Keratinocyte (primary cell): ENCODE data around the gene TRA2A. TPM values are rescaled to one million over a fixed set of nuclear protein-coding genes. Genes with fewer than 3 reads are reported as not detected.

Experiments used
- DNase-seq: peaks from one replicate; pipeline ENCODE4 v3.0.0-alpha.2; 2011; ENCODE audit warnings: low read depth, missing footprints, low spot score
- FAIRE-seq: peaks from 2 replicates; lab custom pipeline; 2011; peaks lifted over from hg19 to GRCh38; lab: Jason Lieb, UNC
- H2AFZ ChIP-seq: 2 replicates; pipeline ENCODE4 v1.6.0; 2012; ENCODE audit warnings: low read length, control low read depth, inconsistent platforms; ENCODE audit not compliant: control insufficient read depth
- H3K27ac ChIP-seq: 2 replicates; pipeline ENCODE4 v1.5.1; 2011; ENCODE audit warnings: low read length; ENCODE audit not compliant: control insufficient read depth, insufficient read depth
- H3K27me3 ChIP-seq: 3 replicates; pipeline ENCODE4 v1.6.0; 2011; ENCODE audit warnings: low read length; ENCODE audit not compliant: control insufficient read depth, insufficient read depth; ENCODE audit errors: extremely low read depth
- H3K36me3 ChIP-seq, 2 experiments: 2 replicates in 1 of 2; 3 replicates in 1 of 2; pipeline ENCODE4 v1.5.1; 2011; ENCODE audit warnings: low read length in 2 of 2, mild to moderate bottlenecking in 1 of 2; ENCODE audit not compliant: control insufficient read depth in 2 of 2, insufficient read depth in 2 of 2; ENCODE audit errors: extremely low read depth in 1 of 2
- H3K4me1 ChIP-seq: 3 replicates; pipeline ENCODE4 v1.5.1; 2011; ENCODE audit warnings: low read length; ENCODE audit not compliant: control insufficient read depth, insufficient read depth; ENCODE audit errors: extremely low read depth
- H3K4me2 ChIP-seq: 3 replicates; pipeline ENCODE4 v1.6.0; 2011; ENCODE audit warnings: low read depth, low read length; ENCODE audit not compliant: control insufficient read depth, insufficient read depth; ENCODE audit errors: extremely low read depth
- H3K4me3 ChIP-seq, 3 experiments: fragments of 200-600 bp in 1 of 3; sonication (generic) in 1 of 3; 2 replicates in 2 of 3; 3 replicates in 1 of 3; pipeline ENCODE4 v1.5.1; 2011 to 2016; ENCODE audit warnings: low read length in 3 of 3, mild to moderate bottlenecking in 3 of 3, control low read depth in 2 of 3, inconsistent platforms in 1 of 3, low read depth in 1 of 3, mixed read lengths in 1 of 3, mixed run types in 1 of 3, moderate library complexity in 1 of 3; ENCODE audit not compliant: control insufficient read depth in 2 of 3, insufficient read depth in 2 of 3; ENCODE audit errors: extremely low read depth in 1 of 3
- H3K79me2 ChIP-seq: 2 replicates; pipeline ENCODE4 v1.6.0; 2012; ENCODE audit warnings: low read length; ENCODE audit not compliant: control insufficient read depth, insufficient read depth
- H3K9ac ChIP-seq: 3 replicates; pipeline ENCODE4 v1.6.0; 2011; ENCODE audit warnings: low read length; ENCODE audit not compliant: control insufficient read depth, insufficient read depth; ENCODE audit errors: extremely low read depth
- H3K9me1 ChIP-seq: 3 replicates; pipeline ENCODE4 v1.6.0; 2011; ENCODE audit warnings: low read length; ENCODE audit not compliant: control insufficient read depth, insufficient read depth; ENCODE audit errors: extremely low read depth
- H3K9me3 ChIP-seq: 2 replicates; pipeline ENCODE4 v1.5.1; 2012; ENCODE audit warnings: low read depth, low read length; ENCODE audit not compliant: control insufficient read depth
- H4K20me1 ChIP-seq: 3 replicates; pipeline ENCODE4 v1.6.0; 2011; ENCODE audit warnings: low read length; ENCODE audit not compliant: control insufficient read depth, insufficient read depth; ENCODE audit errors: extremely low read depth
- CTCF ChIP-seq, 3 experiments: IDR thresholded peaks in 1 of 3; conservative IDR thresholded peaks in 1 of 3; optimal IDR thresholded peaks in 1 of 3; 2 replicates in 2 of 3; 3 replicates in 1 of 3; pipeline versions ENCODE3 to v1.5.1; 2011; ENCODE audit warnings: low read length in 3 of 3, mild to moderate bottlenecking in 3 of 3, moderate library complexity in 2 of 3, control low read depth in 1 of 3, inconsistent platforms in 1 of 3; ENCODE audit not compliant: insufficient read depth in 2 of 3; ENCODE audit errors: extremely low read depth in 1 of 3
- EZH2 ChIP-seq: IDR thresholded peaks from one replicate; pipeline ENCODE4 v1.6.1; 2012; ENCODE audit warnings: inconsistent platforms, mild to moderate bottlenecking, low read length, moderate library complexity
- dilution Hi-C: fragments of 300-500 bp; cut with MboI; formaldehyde crosslinking; loops from one replicate; pipeline ENCODE4 v1.7.0; 2020; ENCODE audit warnings: low sequenced_read_pairs; ENCODE audit not compliant: extremely low pct_ligation_motif_present
- polyA plus RNA-seq, 5 experiments: library from polyadenylated mRNA; depleted of rRNA in 3 of 5; stranded (reverse) in 3 of 5; stranded (forward) in 1 of 5; unstranded in 1 of 5; fragments of >200 nt; gene quantifications; 1 replicate in 1 of 5; 2 replicates in 3 of 5; 3 replicates in 1 of 5; pipeline versions ENCODE4 v1.2.1 to v1.2.3, GENCODE V29; 2011 to 2012; ENCODE audit warnings: missing spikeins in 2 of 5, low read depth in 1 of 5, low replicate concordance in 1 of 5

Gene TRA2A
- polyA plus RNA-seq, 1 donor (not counting 4 experiments of a cell fraction or from before 2014, with no cell fraction given), result 92.6 TPM

GRCh38 chr7:23469150-23469960, 62.4 kb downstream of the TRA2A start:
- no peaks in the 10 kb centered on the region for H3K36me3 ChIP-seq
- H3K79me2 ChIP-seq, result peaks cover 31% of the 10 kb centered on the region
- H3K4me1 ChIP-seq, result peaks cover 18% of the 10 kb centered on the region
- H3K27me3 ChIP-seq, result peaks cover 58% of the 10 kb centered on the region
- H4K20me1 ChIP-seq, result no peaks in the 10 kb centered on the region
- TF ChIP-seq CTCF (optimal IDR thresholded peaks at IDR 0.05 in 1 of 3, IDR thresholded peaks at IDR 0.05 in 1 of 3, conservative IDR thresholded peaks at IDR 0.05 in 1 of 3; ENCODE audit: extremely low read depth in 1 of 3, insufficient read depth in 2 of 3, low read length in 3 of 3) (no peak), EZH2 (peak; percentile 52)
- H2AFZ ChIP-seq, result peak overlapping the region; percentile 72
- no peaks in the 10 kb centered on the region for H3K9me3 ChIP-seq
- DNase-seq (no peak), FAIRE-seq (no peak)
- peak overlapping the region; percentile 81 for H3K9ac ChIP-seq
- peak overlapping the region; percentile 76 for H3K4me2 ChIP-seq
- peak overlapping the region; percentile 60 to 86 (median 66) for H3K4me3 ChIP-seq
- H3K9me1 ChIP-seq, result no peaks in the 10 kb centered on the region
- dilution Hi-C loops, result no loop called here
- H3K27ac ChIP-seq, result peak overlapping the region; percentile 67

DNA sequence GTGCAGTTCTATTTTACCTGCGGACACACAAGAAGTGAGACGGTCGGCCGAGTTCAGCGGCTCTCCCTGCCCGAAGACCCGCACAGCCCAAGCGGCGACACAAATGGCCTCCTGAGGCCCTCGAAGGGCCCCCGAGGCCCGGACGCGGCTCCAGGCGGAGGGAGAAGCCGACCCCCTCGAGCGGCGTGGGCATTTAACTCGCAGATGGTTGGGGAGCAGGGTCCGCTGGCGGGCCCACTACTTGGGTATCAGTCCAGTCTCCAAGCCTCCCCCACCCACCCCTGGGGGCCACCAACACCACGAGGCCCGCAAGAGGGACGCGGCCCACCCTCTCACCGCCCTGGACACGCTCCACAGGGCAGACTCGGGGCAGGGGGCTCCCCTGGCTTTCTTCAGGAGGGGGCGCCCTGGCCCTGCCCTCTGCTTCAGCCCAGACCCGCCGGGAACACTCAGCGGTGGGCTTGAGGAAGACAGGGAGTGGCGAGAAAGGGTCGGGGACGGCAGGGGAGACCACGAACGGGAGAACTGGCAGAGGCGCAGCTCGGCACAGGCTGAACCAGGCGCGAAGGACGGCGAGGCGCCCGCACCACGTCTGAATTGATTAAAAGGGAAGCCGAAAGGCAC, 63.1 kb downstream of the TRA2A start:
- peak overlapping the region; percentile 36 for H2AFZ ChIP-seq

More for the DNA sequence above, 63.1 kb downstream of the TRA2A start:
- dilution Hi-C loops, result no loop called here
- Histone ChIP-seq H3K27me3 (peaks cover 51% of the 10 kb centered on the region), H3K4me3 (peak overlapping the region; percentile 60 to 86 (median 66)), H3K27ac (peak overlapping the region; percentile 67), H3K79me2 (peaks cover 34% of the 10 kb centered on the region), H3K9me1 (no peaks in the 10 kb centered on the region), H4K20me1 (no peaks in the 10 kb centered on the region), H3K4me2 (peak overlapping the region; percentile 76), H3K36me3 (no peaks in the 10 kb centered on the region), H3K4me1 (peaks cover 22% of the 10 kb centered on the region), H3K9me3 (no peaks in the 10 kb centered on the region), H3K9ac (peak overlapping the region; percentile 81)
- no peak for FAIRE-seq
- TF ChIP-seq EZH2 (peak; percentile 71), CTCF (optimal IDR thresholded peaks at IDR 0.05 in 1 of 3, IDR thresholded peaks at IDR 0.05 in 1 of 3, conservative IDR thresholded peaks at IDR 0.05 in 1 of 3; ENCODE audit: extremely low read depth in 1 of 3, insufficient read depth in 2 of 3, low read length in 3 of 3) (no peak)
- no peak for DNase-seq
